ENCODE data around the gene SSH2.
"Not testable (repeated sequence)": the region's sequence is repeated elsewhere in the genome, so short reads cannot be mapped to it uniquely, and the experiment has no call there.

The SSH2 gene

DNA sequence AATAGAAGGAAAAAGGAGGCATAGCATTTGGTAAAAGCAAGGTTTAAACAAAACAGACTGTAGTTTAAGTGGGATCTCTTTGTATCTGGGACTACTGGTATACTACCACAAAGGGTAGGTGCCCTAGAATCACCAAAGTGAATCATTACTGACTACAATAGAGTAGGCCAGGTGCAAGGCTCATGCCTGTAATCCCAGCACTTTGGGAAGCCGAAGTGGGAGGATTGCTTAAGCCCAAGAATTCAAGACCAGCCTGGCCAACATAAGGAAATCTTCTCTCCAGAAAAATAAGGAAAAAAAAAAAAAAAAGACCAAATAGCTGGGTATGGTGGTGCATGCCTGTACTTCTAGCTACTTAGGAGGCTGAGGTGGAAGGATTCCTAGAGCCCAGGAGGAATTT is 246.5 kb downstream of the SSH2 start:
- no peaks in the 10 kb centered on the region for H3K36me3 ChIP-seq (ENCODE audit: control insufficient read depth, insufficient read depth, low read length)

DNA sequence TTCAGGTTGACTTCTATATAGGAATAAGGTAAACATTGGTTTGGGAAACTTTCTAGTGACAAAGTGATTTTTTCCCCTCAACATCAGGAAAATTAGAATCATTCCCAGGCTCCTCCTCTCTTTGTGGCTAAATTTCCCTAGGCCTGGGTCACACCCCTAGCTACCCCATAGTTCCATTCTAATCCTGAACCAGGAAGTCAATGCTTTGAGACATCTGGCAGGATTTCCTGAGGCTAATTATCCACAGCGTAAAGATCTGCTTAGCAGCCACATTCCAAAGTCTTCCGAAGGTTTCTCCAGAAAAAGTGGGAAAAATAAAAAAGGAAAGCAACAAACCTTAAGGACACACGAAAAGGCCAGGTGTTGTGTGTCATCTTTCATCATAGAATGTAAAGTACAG is 247.0 kb downstream of the SSH2 start:
- no peaks in the 10 kb centered on the region for H3K27me3 ChIP-seq (ENCODE audit: control insufficient read depth, insufficient read depth, low read length)

More for the DNA sequence above, 246.5 kb downstream of the SSH2 start:
- no peaks in the 10 kb centered on the region for H3K9me3 ChIP-seq (ENCODE audit: control insufficient read depth, insufficient read depth, low read length)
- no peak overlapping the region for H3K4me3 ChIP-seq (ENCODE audit: low read depth, low read length)
- no peak overlapping the region for H3K9ac ChIP-seq (ENCODE audit: low read depth, low read length)
- H3K27me3 ChIP-seq (ENCODE audit: control insufficient read depth, insufficient read depth, low read length), result no peaks in the 10 kb centered on the region
- H3K4me1 ChIP-seq (ENCODE audit: control insufficient read depth, insufficient read depth, low read length), result no peaks in the 10 kb centered on the region

GRCh38 chr17:29682054-29682453 is 248.0 kb downstream of the SSH2 start:
- H3K4me1 ChIP-seq (ENCODE audit: control insufficient read depth, insufficient read depth, low read length), result no peaks in the 10 kb centered on the region
- H3K9ac ChIP-seq (ENCODE audit: low read depth, low read length), result no peak overlapping the region
- H3K9me3 ChIP-seq (ENCODE audit: control insufficient read depth, insufficient read depth, low read length), result no peaks in the 10 kb centered on the region
- no peak overlapping the region for H3K4me3 ChIP-seq (ENCODE audit: low read depth, low read length)
- H3K36me3 ChIP-seq (ENCODE audit: control insufficient read depth, insufficient read depth, low read length), result no peaks in the 10 kb centered on the region
- no peaks in the 10 kb centered on the region for H3K27me3 ChIP-seq (ENCODE audit: control insufficient read depth, insufficient read depth, low read length)

More for the DNA sequence above, 247.0 kb downstream of the SSH2 start:
- H3K4me1 ChIP-seq (ENCODE audit: control insufficient read depth, insufficient read depth, low read length), result no peaks in the 10 kb centered on the region
- no peaks in the 10 kb centered on the region for H3K9me3 ChIP-seq (ENCODE audit: control insufficient read depth, insufficient read depth, low read length)
- H3K36me3 ChIP-seq (ENCODE audit: control insufficient read depth, insufficient read depth, low read length), result no peaks in the 10 kb centered on the region
- H3K9ac ChIP-seq (ENCODE audit: low read depth, low read length), result no peak overlapping the region
- H3K4me3 ChIP-seq (ENCODE audit: low read depth, low read length), result no peak overlapping the region

- H3K36me3 ChIP-seq (ENCODE audit: control insufficient read depth, insufficient read depth, low read length), result no peaks in the 10 kb centered on the region
- no peak overlapping the region for H3K9ac ChIP-seq (ENCODE audit: low read depth, low read length)
- no peaks in the 10 kb centered on the region for H3K27me3 ChIP-seq (ENCODE audit: control insufficient read depth, insufficient read depth, low read length)
- H3K4me1 ChIP-seq (ENCODE audit: control insufficient read depth, insufficient read depth, low read length), result no peaks in the 10 kb centered on the region
- no peaks in the 10 kb centered on the region for H3K9me3 ChIP-seq (ENCODE audit: control insufficient read depth, insufficient read depth, low read length)
- H3K4me3 ChIP-seq (ENCODE audit: low read depth, low read length), result no peak overlapping the region
These were observed 252.2 kb downstream of the SSH2 start for GRCh38 chr17:29677824-29678223.

DNA sequence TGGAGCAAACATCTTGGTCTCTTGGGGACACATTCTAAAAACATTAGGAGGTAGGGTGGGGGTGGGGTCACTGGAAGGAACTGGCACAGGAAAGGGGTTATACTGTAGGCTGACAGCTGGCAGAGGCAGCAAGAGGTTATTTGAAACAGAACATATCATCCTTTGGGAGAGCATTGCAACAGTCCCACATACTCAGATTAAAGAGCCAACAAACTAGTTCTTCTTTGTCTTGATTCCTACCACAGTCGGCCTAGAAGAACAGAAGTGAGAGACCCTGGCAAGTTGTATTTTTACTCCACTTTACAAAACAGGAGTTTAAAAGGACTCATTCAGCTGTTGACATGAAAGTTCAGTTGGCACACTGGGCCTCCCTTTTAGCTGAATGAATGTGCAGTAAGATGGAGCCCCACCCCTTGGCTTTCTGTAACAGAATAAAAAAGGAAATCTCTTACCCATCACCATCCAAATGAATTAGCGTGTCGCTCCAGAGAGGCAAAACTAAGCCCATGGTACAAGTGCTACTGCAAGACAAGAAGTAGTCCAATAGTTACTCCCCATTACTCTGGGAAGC is 252.7 kb downstream of the SSH2 start:
- Histone ChIP-seq H3K4me1 (ENCODE audit: control insufficient read depth, insufficient read depth, low read length) (no peaks in the 10 kb centered on the region), H3K9me3 (ENCODE audit: control insufficient read depth, insufficient read depth, low read length) (no peaks in the 10 kb centered on the region), H3K27me3 (ENCODE audit: control insufficient read depth, insufficient read depth, low read length) (no peaks in the 10 kb centered on the region), H3K4me3 (ENCODE audit: low read depth, low read length) (no peak overlapping the region), H3K9ac (ENCODE audit: low read depth, low read length) (no peak overlapping the region), H3K36me3 (ENCODE audit: control insufficient read depth, insufficient read depth, low read length) (no peaks in the 10 kb centered on the region)

- not testable (repeated sequence) for H3K9me3 ChIP-seq (ENCODE audit: control insufficient read depth, insufficient read depth, low read length); H3K4me3 ChIP-seq (ENCODE audit: low read depth, low read length); H3K4me1 ChIP-seq (ENCODE audit: control insufficient read depth, insufficient read depth, low read length); H3K9ac ChIP-seq (ENCODE audit: low read depth, low read length); H3K27me3 ChIP-seq (ENCODE audit: control insufficient read depth, insufficient read depth, low read length); H3K36me3 ChIP-seq (ENCODE audit: control insufficient read depth, insufficient read depth, low read length)
These were observed 254.1 kb downstream of the SSH2 start for GRCh38 chr17:29675961-29676360.

DNA sequence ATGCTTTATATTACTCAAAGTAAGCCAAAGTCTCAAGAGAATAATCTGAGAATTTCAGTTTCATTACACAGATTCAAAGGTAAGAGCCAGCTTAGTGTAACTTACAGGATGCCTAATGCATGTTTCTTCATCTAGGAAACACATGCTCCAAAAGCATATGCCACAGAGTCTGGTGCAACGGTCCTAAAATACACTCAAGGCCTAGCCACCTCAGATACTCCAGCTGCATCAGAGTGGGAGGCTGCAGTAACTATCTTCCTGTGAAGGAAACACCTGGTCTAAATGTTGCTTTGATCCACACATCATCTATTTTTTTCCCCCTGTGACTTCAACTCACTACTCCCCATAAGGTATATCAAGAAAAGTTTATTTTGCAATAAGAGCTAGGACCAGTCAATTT is 255.7 kb downstream of the SSH2 start:
- no peaks in the 10 kb centered on the region for H3K36me3 ChIP-seq (ENCODE audit: control insufficient read depth, insufficient read depth, low read length)

GRCh38 chr17:29671661-29672060 is 258.4 kb downstream of the SSH2 start:
- Histone ChIP-seq H3K36me3 (ENCODE audit: control insufficient read depth, insufficient read depth, low read length) (no peaks in the 10 kb centered on the region), H3K27me3 (ENCODE audit: control insufficient read depth, insufficient read depth, low read length) (no peaks in the 10 kb centered on the region), H3K9ac (ENCODE audit: low read depth, low read length) (no peak overlapping the region), H3K9me3 (ENCODE audit: control insufficient read depth, insufficient read depth, low read length) (no peaks in the 10 kb centered on the region), H3K4me3 (ENCODE audit: low read depth, low read length) (no peak overlapping the region), H3K4me1 (ENCODE audit: control insufficient read depth, insufficient read depth, low read length) (no peaks in the 10 kb centered on the region)

More for the DNA sequence above, 255.7 kb downstream of the SSH2 start:
- no peaks in the 10 kb centered on the region for H3K27me3 ChIP-seq (ENCODE audit: control insufficient read depth, insufficient read depth, low read length)
- no peak overlapping the region for H3K9ac ChIP-seq (ENCODE audit: low read depth, low read length)
- H3K4me3 ChIP-seq (ENCODE audit: low read depth, low read length), result no peak overlapping the region
- H3K4me1 ChIP-seq (ENCODE audit: control insufficient read depth, insufficient read depth, low read length), result no peaks in the 10 kb centered on the region
- H3K9me3 ChIP-seq (ENCODE audit: control insufficient read depth, insufficient read depth, low read length), result no peaks in the 10 kb centered on the region

- Histone ChIP-seq H3K9me3 (ENCODE audit: control insufficient read depth, insufficient read depth, low read length) (no peaks in the 10 kb centered on the region), H3K4me3 (ENCODE audit: low read depth, low read length) (no peak overlapping the region), H3K27me3 (ENCODE audit: control insufficient read depth, insufficient read depth, low read length) (no peaks in the 10 kb centered on the region), H3K4me1 (ENCODE audit: control insufficient read depth, insufficient read depth, low read length) (no peaks in the 10 kb centered on the region), H3K9ac (ENCODE audit: low read depth, low read length) (no peak overlapping the region), H3K36me3 (ENCODE audit: control insufficient read depth, insufficient read depth, low read length) (peaks cover 5% of the 10 kb centered on the region)
These were observed 260.8 kb downstream of the SSH2 start for GRCh38 chr17:29669266-29669665.

DNA sequence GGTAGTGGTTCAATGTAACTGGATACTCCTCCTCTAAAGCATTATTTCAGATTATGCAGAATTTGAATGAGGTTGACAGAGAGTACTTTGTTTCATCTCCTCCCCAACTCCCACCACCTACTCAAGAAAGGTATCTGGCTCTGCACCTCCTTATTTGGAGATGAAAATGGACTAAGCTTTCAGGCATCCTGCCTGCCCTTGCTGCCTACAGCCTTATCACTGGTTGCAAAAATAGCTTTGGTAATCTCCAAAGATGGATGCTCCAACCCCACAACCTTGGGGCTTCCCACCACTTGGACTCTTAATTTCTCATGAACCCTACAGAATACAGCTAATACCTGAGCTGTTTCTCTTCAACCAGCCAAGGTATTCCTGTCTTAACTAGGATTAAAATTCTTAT is 262.1 kb downstream of the SSH2 start:
- peaks cover 5% of the 10 kb centered on the region for H3K36me3 ChIP-seq (ENCODE audit: control insufficient read depth, insufficient read depth, low read length)
- H3K9me3 ChIP-seq (ENCODE audit: control insufficient read depth, insufficient read depth, low read length), result no peaks in the 10 kb centered on the region
- H3K9ac ChIP-seq (ENCODE audit: low read depth, low read length), result no peak overlapping the region
- no peaks in the 10 kb centered on the region for H3K27me3 ChIP-seq (ENCODE audit: control insufficient read depth, insufficient read depth, low read length)
- no peak overlapping the region for H3K4me3 ChIP-seq (ENCODE audit: low read depth, low read length)
- no peaks in the 10 kb centered on the region for H3K4me1 ChIP-seq (ENCODE audit: control insufficient read depth, insufficient read depth, low read length)

DNA sequence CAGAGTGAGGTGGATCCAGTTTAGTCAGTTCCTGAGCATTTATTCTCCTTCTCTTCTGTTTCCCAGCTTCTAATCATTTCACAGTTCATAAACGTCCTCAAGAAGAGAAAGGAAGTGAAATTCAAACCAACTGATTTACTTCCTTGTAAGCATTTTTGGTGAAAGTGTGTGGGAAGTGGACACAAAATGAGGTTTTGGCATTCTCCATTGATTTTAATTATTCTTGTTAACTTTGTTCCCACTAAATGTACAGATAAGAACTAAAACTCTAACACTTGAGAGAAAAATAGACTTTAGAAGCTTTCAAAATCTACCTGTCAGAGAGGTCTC is 264.6 kb downstream of the SSH2 start:
- peaks cover 5% of the 10 kb centered on the region for H3K36me3 ChIP-seq (ENCODE audit: control insufficient read depth, insufficient read depth, low read length)
- H3K9me3 ChIP-seq (ENCODE audit: control insufficient read depth, insufficient read depth, low read length), result no peaks in the 10 kb centered on the region
- H3K9ac ChIP-seq (ENCODE audit: low read depth, low read length), result no peak overlapping the region
- no peaks in the 10 kb centered on the region for H3K4me1 ChIP-seq (ENCODE audit: control insufficient read depth, insufficient read depth, low read length)
- H3K27me3 ChIP-seq (ENCODE audit: control insufficient read depth, insufficient read depth, low read length), result no peaks in the 10 kb centered on the region
- H3K4me3 ChIP-seq (ENCODE audit: low read depth, low read length), result no peak overlapping the region

GRCh38 chr17:29664743-29665480 is 265.1 kb downstream of the SSH2 start:
- Histone ChIP-seq H3K4me3 (ENCODE audit: low read depth, low read length) (no peak overlapping the region), H3K4me1 (ENCODE audit: control insufficient read depth, insufficient read depth, low read length) (no peaks in the 10 kb centered on the region), H3K9me3 (ENCODE audit: control insufficient read depth, insufficient read depth, low read length) (no peaks in the 10 kb centered on the region), H3K9ac (ENCODE audit: low read depth, low read length) (no peak overlapping the region), H3K27me3 (ENCODE audit: control insufficient read depth, insufficient read depth, low read length) (no peaks in the 10 kb centered on the region), H3K36me3 (ENCODE audit: control insufficient read depth, insufficient read depth, low read length) (peaks cover 5% of the 10 kb centered on the region)

All from iPS-15b (cell line).